Peyer's patch (tissue), 4 donors: ENCODE measurements around the gene MACROD2. TPM values are rescaled to one million over a fixed set of nuclear protein-coding genes. Genes with fewer than 3 reads are reported as not detected.

Experiments
- DNase-seq, 3 donors: peaks; one replicate each; pipeline ENCODE4 v3.0.0-alpha.2; 2017 to 2019
- H3K27ac ChIP-seq, 4 donors: fragments of 200-600 bp; sonication (generic); one replicate each; pipeline ENCODE4 v1.5.1; 2016 to 2019
- H3K27me3 ChIP-seq, 2 donors: fragments of 200-600 bp; sonication (generic); one replicate each; pipeline ENCODE4 v1.5.1; 2019
- H3K36me3 ChIP-seq, 3 donors: fragments of 200-600 bp; sonication (generic); one replicate each; pipeline ENCODE4 v1.5.1; 2016 to 2019
- H3K4me1 ChIP-seq, 4 donors: fragments of 200-600 bp; sonication (generic); one replicate each; pipeline ENCODE4 v1.5.1; 2016 to 2019
- H3K4me3 ChIP-seq, 4 donors: fragments of 200-600 bp; sonication (generic); 1 replicate in 3 of 4; 2 replicates in 1 of 4; pipeline ENCODE4 v1.5.1; 2016 to 2019; ENCODE audit warnings: mild to moderate bottlenecking in 1 of 4
- H3K9me3 ChIP-seq, 4 donors: fragments of 200-600 bp; sonication (generic); one replicate each; pipeline ENCODE4 v1.5.1; 2016 to 2019; ENCODE audit warnings: mild to moderate bottlenecking in 1 of 4
- POLR2A ChIP-seq, 2 donors: fragments of 450-650 bp; IDR thresholded peaks; one replicate each; pipeline ENCODE4 v1.5.1; 2017; ENCODE audit warnings: antibody characterized with exemption in 2 of 2, mild to moderate bottlenecking in 2 of 2, moderate library complexity in 2 of 2
- total RNA-seq, 4 donors: library from RNA; depleted of rRNA; stranded (reverse); fragments of >200 nt; gene quantifications; one replicate each; pipeline ENCODE4 v1.1.0, GENCODE V29; 2016
- TF ChIP-seq, protein P1 (sequence below), 6 experiments: fragments of 450-650 bp in 4 of 6; fragments of 200-600 bp in 2 of 6; sonication (generic) in 1 of 6; IDR thresholded peaks; one replicate each; pipeline ENCODE4 v1.5.1; 2017 to 2019; ENCODE audit warnings: antibody characterized with exemption in 6 of 6, mild to moderate bottlenecking in 3 of 6, moderate library complexity in 1 of 6

Gene MACROD2
- total RNA-seq, 4 donors from 2014 or later: 2.5 to 10.7 (median 6.5) TPM

- Histone ChIP-seq H3K27ac (no peak overlapping the region), H3K36me3 (peaks cover 0 to 2% (median 0%) of the 10 kb centered on the region in 3 donors), H3K9me3 (no peaks in the 10 kb centered on the region), H3K4me3 (no peak overlapping the region), H3K27me3 (no peaks in the 10 kb centered on the region), H3K4me1 (no peaks in the 10 kb centered on the region)
- TF ChIP-seq, protein P1, sequence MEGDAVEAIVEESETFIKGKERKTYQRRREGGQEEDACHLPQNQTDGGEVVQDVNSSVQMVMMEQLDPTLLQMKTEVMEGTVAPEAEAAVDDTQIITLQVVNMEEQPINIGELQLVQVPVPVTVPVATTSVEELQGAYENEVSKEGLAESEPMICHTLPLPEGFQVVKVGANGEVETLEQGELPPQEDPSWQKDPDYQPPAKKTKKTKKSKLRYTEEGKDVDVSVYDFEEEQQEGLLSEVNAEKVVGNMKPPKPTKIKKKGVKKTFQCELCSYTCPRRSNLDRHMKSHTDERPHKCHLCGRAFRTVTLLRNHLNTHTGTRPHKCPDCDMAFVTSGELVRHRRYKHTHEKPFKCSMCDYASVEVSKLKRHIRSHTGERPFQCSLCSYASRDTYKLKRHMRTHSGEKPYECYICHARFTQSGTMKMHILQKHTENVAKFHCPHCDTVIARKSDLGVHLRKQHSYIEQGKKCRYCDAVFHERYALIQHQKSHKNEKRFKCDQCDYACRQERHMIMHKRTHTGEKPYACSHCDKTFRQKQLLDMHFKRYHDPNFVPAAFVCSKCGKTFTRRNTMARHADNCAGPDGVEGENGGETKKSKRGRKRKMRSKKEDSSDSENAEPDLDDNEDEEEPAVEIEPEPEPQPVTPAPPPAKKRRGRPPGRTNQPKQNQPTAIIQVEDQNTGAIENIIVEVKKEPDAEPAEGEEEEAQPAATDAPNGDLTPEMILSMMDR (IDR thresholded peaks at IDR 0.05): no peak
- no peak for TF ChIP-seq POLR2A (IDR thresholded peaks at IDR 0.05)
- no peak for DNase-seq
Measured at GRCh38 chr20:14853079-14853478, 857.8 kb downstream of the MACROD2 start.

- Histone ChIP-seq H3K4me3 (no peak overlapping the region), H3K9me3 (no peaks in the 10 kb centered on the region), H3K27me3 (no peaks in the 10 kb centered on the region), H3K27ac (no peak overlapping the region), H3K36me3 (peaks cover 0 to 2% (median 0%) of the 10 kb centered on the region in 3 donors), H3K4me1 (no peaks in the 10 kb centered on the region)
- no peak for DNase-seq
- TF ChIP-seq, protein P1 (IDR thresholded peaks at IDR 0.05): no peak
- no peak for TF ChIP-seq POLR2A (IDR thresholded peaks at IDR 0.05)
Measured at GRCh38 chr20:14855171-14855570, 859.9 kb downstream of the MACROD2 start.

GRCh38 chr20:14859627-14860026, 864.3 kb downstream of the MACROD2 start:
- no peak for DNase-seq
- TF ChIP-seq, protein P1 (IDR thresholded peaks at IDR 0.05): no peak
- TF ChIP-seq POLR2A (IDR thresholded peaks at IDR 0.05): no peak
- Histone ChIP-seq H3K27ac (no peak overlapping the region), H3K36me3 (no peaks in the 10 kb centered on the region), H3K9me3 (no peaks in the 10 kb centered on the region), H3K4me1 (no peaks in the 10 kb centered on the region), H3K27me3 (no peaks in the 10 kb centered on the region), H3K4me3 (no peak overlapping the region)

- no peak overlapping the region for H3K27ac ChIP-seq
- no peak for DNase-seq
- H3K4me1 ChIP-seq: no peaks in the 10 kb centered on the region
- H3K27me3 ChIP-seq: no peaks in the 10 kb centered on the region
- no peak overlapping the region for H3K4me3 ChIP-seq
- no peaks in the 10 kb centered on the region for H3K9me3 ChIP-seq
- H3K36me3 ChIP-seq: no peaks in the 10 kb centered on the region
- no peak for TF ChIP-seq POLR2A (IDR thresholded peaks at IDR 0.05)
- TF ChIP-seq, protein P1 (IDR thresholded peaks at IDR 0.05): no peak
Measured at GRCh38 chr20:14860410-14860814, 865.1 kb downstream of the MACROD2 start.

DNA sequence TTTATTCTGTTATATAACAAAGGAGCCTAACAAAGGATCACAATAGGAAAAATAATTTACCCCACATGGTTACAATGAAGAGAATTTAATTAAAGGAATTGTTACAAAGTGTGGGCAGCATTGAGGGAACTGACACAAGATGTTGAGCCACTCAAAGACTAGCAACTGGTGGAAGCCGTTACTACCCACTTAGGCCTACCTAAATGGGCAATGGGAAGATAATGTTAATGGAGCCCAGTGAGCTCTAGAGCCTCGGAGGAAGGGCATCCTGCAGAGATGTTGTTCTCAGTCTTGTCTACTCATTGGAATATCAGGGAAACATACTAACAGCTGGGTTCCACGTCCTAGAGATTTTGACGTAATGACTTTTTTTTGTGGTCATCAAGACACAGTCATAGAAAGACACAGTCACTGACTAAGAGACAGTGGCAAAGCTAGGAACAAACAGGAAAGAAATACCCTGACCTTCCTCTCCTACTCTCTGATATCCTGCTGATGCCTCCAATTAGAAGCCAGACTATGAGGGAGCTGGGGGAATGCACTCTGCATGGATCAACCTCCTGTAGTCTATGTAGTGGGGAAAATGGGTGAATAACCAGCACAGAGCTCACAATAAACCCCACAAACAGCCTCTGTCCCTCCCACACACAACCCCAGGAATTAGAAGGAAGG, 865.8 kb downstream of the MACROD2 start:
- Histone ChIP-seq H3K9me3 (no peaks in the 10 kb centered on the region), H3K27me3 (no peaks in the 10 kb centered on the region), H3K4me1 (no peaks in the 10 kb centered on the region), H3K27ac (no peak overlapping the region), H3K36me3 (no peaks in the 10 kb centered on the region), H3K4me3 (no peak overlapping the region)
- no peak for DNase-seq
- TF ChIP-seq POLR2A (IDR thresholded peaks at IDR 0.05): no peak
- TF ChIP-seq, protein P1 (IDR thresholded peaks at IDR 0.05): no peak
